HepG2 (cell line): Measurements from ENCODE around the gene COQ5. TPM values are rescaled to one million over a fixed set of nuclear protein-coding genes. Genes with fewer than 3 reads are reported as not detected.

Source experiments
- ATAC-seq: fragments of 200-7000 bp; cut with Tn5 transposase; 3 replicates; pipeline ENCODE4 v1.9.1; 2020; ENCODE audit warnings: mild to moderate bottlenecking, moderate library complexity
- BruUV-seq: library from RNA; stranded (reverse); fragments of 400-500 nt; replicated peaks from 2 replicates; lab custom pipeline; 2021; lab: Mats Ljungman, UMichigan
- CTCF ChIA-PET: fragments of 300-600 bp; formaldehyde crosslinking; extraction: SDS; loops from one replicate; lab custom pipeline; 2021; ENCODE audit warnings: low total read pairs, inconsistent platforms, low intra/inter-chr PET ratio; lab: Yijun Ruan, JAX
- POLR2A ChIA-PET: fragments of 350-600 bp; sonication (Branson Sonifier 250); formaldehyde crosslinking; loops from one replicate; lab custom pipeline; 2020; ENCODE audit warnings: antibody characterized with exemption, inconsistent platforms; lab: Yijun Ruan, JAX
- DNase-seq: peaks from one replicate; pipeline ENCODE4 v3.0.0-alpha.2; 2015; ENCODE audit warnings: low spot score
- FAIRE-seq: peaks from 3 replicates; lab custom pipeline; 2011; peaks lifted over from hg19 to GRCh38; lab: Jason Lieb, UNC
- H2AFZ ChIP-seq: one replicate; pipeline ENCODE4 v1.6.1; 2011; ENCODE audit warnings: low read length, inconsistent platforms
- H3K27ac ChIP-seq: fragments of 300-600 bp; 3 replicates; pipeline ENCODE4 v1.8.0; 2011; ENCODE audit warnings: mixed run types, mild to moderate bottlenecking, mixed read lengths, low read length, inconsistent platforms; ENCODE audit not compliant: insufficient read depth; ENCODE audit errors: extremely low read length
- H3K27me3 ChIP-seq, 2 experiments: fragments of 200-600 bp in 1 of 2; 2 replicates in 1 of 2; 3 replicates in 1 of 2; pipeline versions ENCODE4 v1.6.0 to v1.8.0; 2011; ENCODE audit warnings: low read length in 2 of 2, mild to moderate bottlenecking in 2 of 2, moderate library complexity in 2 of 2, inconsistent platforms in 1 of 2; ENCODE audit not compliant: insufficient read depth in 2 of 2, control insufficient read depth in 1 of 2
- H3K36me3 ChIP-seq, 2 experiments: fragments of 200-600 bp in 1 of 2; replicated peaks in 1 of 2; 2 replicates in 1 of 2; 3 replicates in 1 of 2; pipeline versions ENCODE4 v1.5.1 to v1.8.0; 2011; ENCODE audit warnings: low read length in 2 of 2, inconsistent platforms in 1 of 2; ENCODE audit not compliant: insufficient read depth in 2 of 2, control insufficient read depth in 1 of 2
- H3K4me1 ChIP-seq: 2 replicates; pipeline ENCODE4 v1.5.1; 2012; ENCODE audit warnings: low read length, inconsistent platforms; ENCODE audit not compliant: insufficient read depth
- H3K4me2 ChIP-seq: 2 replicates; pipeline ENCODE4 v1.6.0; 2011; ENCODE audit warnings: low read depth, low read length, inconsistent platforms
- H3K4me3 ChIP-seq, 3 experiments: fragments of 200-600 bp in 1 of 3; sonication (generic), shearing (Covaris generic) in 1 of 3; replicated peaks in 1 of 3; 2 replicates each; pipeline ENCODE4 v1.5.1; 2011 to 2016; ENCODE audit warnings: low read length in 3 of 3, inconsistent platforms in 2 of 3, low read depth in 2 of 3, mild to moderate bottlenecking in 2 of 3, control low read depth in 1 of 3, mixed read lengths in 1 of 3; ENCODE audit not compliant: insufficient read depth in 1 of 3
- H3K79me2 ChIP-seq: one replicate; pipeline ENCODE4 v1.6.1; 2011; ENCODE audit warnings: low read length, inconsistent platforms; ENCODE audit not compliant: insufficient read depth
- H3K9ac ChIP-seq: 2 replicates; pipeline ENCODE4 v1.6.0; 2011; ENCODE audit warnings: mild to moderate bottlenecking, low read depth, low read length, inconsistent platforms; ENCODE audit not compliant: insufficient read depth
- H3K9me3 ChIP-seq: 2 replicates; pipeline ENCODE4 v1.5.1; 2012; ENCODE audit warnings: mild to moderate bottlenecking, low read length
- H4K20me1 ChIP-seq: 2 replicates; pipeline ENCODE4 v1.6.0; 2011; ENCODE audit warnings: inconsistent platforms, mild to moderate bottlenecking, low read length, moderate library complexity; ENCODE audit not compliant: insufficient read depth
- FOXO4 ChIP-seq: sonication (generic); formaldehyde crosslinking; conservative IDR thresholded peaks from 2 replicates; pipeline ENCODE4 v1.8.1; 2023; ENCODE audit warnings: missing genetic modification reagents
- KAT2B ChIP-seq: fragments of 150-350 bp; IDR thresholded peaks from 2 replicates; pipeline ENCODE4 v1.6.1; 2014; ENCODE audit warnings: low read depth, low read length, borderline replicate concordance
- KAT7 ChIP-seq: IDR thresholded peaks from 2 replicates; pipeline ENCODE4 v1.6.1; 2018; ENCODE audit warnings: borderline replicate concordance, missing compliant biosample characterization
- MIER3 ChIP-seq: IDR thresholded peaks from 2 replicates; pipeline ENCODE4 v1.6.1; 2016; ENCODE audit warnings: missing compliant biosample characterization, borderline replicate concordance
- ZMYM3 ChIP-seq: sonication (generic); formaldehyde crosslinking; IDR thresholded peaks from 2 replicates; pipeline ENCODE4 v1.5.1; 2020; ENCODE audit warnings: mild to moderate bottlenecking, missing genetic modification reagents
- ZNF121 ChIP-seq: sonication (generic); formaldehyde crosslinking; IDR thresholded peaks from 2 replicates; pipeline ENCODE4 v1.5.0; 2020; ENCODE audit warnings: mild to moderate bottlenecking, missing genetic modification reagents
- ZNF530 ChIP-seq: sonication (generic); formaldehyde crosslinking; IDR thresholded peaks from 2 replicates; pipeline ENCODE4 v1.5.0; 2020; ENCODE audit warnings: low read depth, mild to moderate bottlenecking, missing genetic modification reagents
- ZNF670 ChIP-seq: sonication (generic); formaldehyde crosslinking; IDR thresholded peaks from 2 replicates; pipeline ENCODE4 v1.8.0; 2022; ENCODE audit warnings: mild to moderate bottlenecking, missing genetic modification reagents, borderline replicate concordance
- WGBS: methylation state at CpG from one replicate; pipeline ENCODE4 v1.1.6; 2017; ENCODE audit warnings: low lambda C conversion rate; 5-methylcytosine and 5-hydroxymethylcytosine counted together
- in situ Hi-C: cut with HindIII; loops from 2 replicates; pipeline ENCODE4 v1.10.0; 2017; ENCODE audit warnings: low pct_unique_long_range_greater_than_20kb; ENCODE audit not compliant: extremely low pct_ligation_motif_present
- intact Hi-C: fragments of 100-400 bp; cut with micrococcal nuclease; formaldehyde crosslinking; loops from one replicate; pipeline ENCODE4 v1.10.0; 2022; ENCODE audit not compliant: unreplicated experiment
- polyA plus RNA-seq, 8 experiments: library from polyadenylated mRNA; depleted of rRNA in 3 of 8; stranded (reverse) in 7 of 8; unstranded in 1 of 8; fragments of >200 nt; fragmentation: Illumina TruSeq in 4 of 8; extraction: Trizol in 4 of 8; gene quantifications; 2 replicates each; pipeline versions ENCODE4 v1.2.1 to v1.2.3, GENCODE V29; 2011 to 2016; ENCODE audit warnings: low read depth in 4 of 8, missing spikeins in 1 of 8, mixed read lengths in 1 of 8; ENCODE audit not compliant: insufficient read depth in 1 of 8
- total RNA-seq, 5 experiments: library from RNA; depleted of rRNA; stranded (reverse); fragments of >200 nt; fragmentation: Illumina TruSeq; extraction: Trizol; gene quantifications; 2 replicates each; pipeline ENCODE4 v1.2.3, GENCODE V29; 2016; ENCODE audit warnings: low read depth in 1 of 5

The COQ5 gene
- total and polyA plus RNA-seq, 2 of the 13 experiments (the other 11 are each of a cell fraction or from before 2014, with no cell fraction given) = 36.4 to 41.5 TPM

DNA sequence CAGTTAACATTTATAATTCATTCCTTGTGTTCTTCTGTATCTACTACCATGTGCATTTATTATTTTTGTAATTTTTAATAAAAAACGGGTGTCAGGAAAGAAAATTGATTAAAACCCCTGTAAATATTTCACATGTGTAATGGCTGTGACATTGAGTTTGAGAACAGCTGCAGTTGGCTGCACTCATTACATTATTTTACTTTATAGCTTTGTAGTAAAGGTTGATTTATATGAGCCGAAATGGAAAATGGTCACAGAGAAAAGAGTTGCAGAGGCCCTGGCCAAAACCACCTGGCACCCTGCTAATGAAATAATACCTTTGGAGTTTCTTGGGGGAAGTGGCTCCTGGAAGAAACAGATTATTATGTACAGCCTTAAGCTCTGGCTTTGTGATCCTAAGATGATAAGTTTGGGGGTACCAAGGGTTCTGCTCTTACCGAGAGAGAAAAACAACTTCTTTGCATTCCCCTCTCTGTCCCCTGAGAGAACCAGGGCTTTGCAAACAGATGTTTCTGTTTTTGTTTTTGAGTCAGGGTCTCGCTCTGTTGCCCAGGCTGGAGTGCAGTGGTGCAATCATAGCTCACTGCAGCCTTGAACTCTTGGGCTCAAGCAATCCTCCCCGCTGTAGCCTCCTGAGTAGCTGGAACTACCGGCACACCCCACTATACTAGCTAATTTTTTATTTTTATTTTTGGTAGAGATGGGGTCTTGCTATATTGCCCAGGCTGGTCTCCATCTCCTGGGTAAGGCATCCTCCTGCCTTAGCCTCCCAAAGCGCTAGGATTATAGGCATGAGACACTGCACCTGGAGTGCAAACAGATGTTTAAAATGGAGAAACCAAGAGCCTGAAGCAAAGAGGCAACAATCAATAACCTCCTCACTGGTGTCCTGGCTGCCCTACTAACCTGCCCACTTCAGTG lies 42.7 kb downstream of the COQ5 start:
- Histone ChIP-seq H3K4me3 (no peak overlapping the region), H2AFZ (no peak overlapping the region), H3K9ac (no peak overlapping the region), H3K9me3 (no peaks in the 10 kb centered on the region), H3K79me2 (no peaks in the 10 kb centered on the region), H3K27ac (no peak overlapping the region), H4K20me1 (no peaks in the 10 kb centered on the region), H3K36me3 (no peaks in the 10 kb centered on the region), H3K4me2 (no peak overlapping the region), H3K27me3 (no peaks in the 10 kb centered on the region), H3K4me1 (no peaks in the 10 kb centered on the region)
- ChIA-PET POLR2A (interaction anchor here (0.6 to 1.1 kb wide), 2 partner anchors 10 to 32 kb away, joined by 3 read pairs; partner anchors contain the start of gene DYNLL1), CTCF (no interaction called here)
- no peak for TF ChIP-seq MIER3
- 0 out of 2 replicates have a peak, but pooled peaks have one; percentile 18 for TF ChIP-seq ZMYM3 (CRISPR knock-in tag)
- TF ChIP-seq ZNF530 (CRISPR knock-in tag) = no peak
- no peak for TF ChIP-seq KAT7 (CRISPR knock-in tag)
- TF ChIP-seq FOXO4 (CRISPR knock-in tag) = no peak
- no peak for TF ChIP-seq KAT2B
- TF ChIP-seq ZNF670 (CRISPR knock-in tag) = no peak
- peak; percentile 82 for TF ChIP-seq ZNF121 (CRISPR knock-in tag)
- in situ Hi-C loops (no loop called here), intact Hi-C loops (no loop called here)
- FAIRE-seq = no peak
- WGBS = 89% methylated on average over 7 of the region's 7 CpGs
- ATAC-seq = no peak
- BruUV-seq = no TSS peak
- no peak for DNase-seq
